IPS-20b (cell line): ENCODE results near the gene FASTK.
A peak's percentile ranks its signal among the peaks of the same experiment; 100 is the strongest.

Source experiments
- H3K27ac ChIP-seq: one replicate; pipeline ENCODE4 v1.5.1; 2013; ENCODE audit warnings: low read length
- H3K27me3 ChIP-seq: 2 replicates; pipeline ENCODE4 v1.6.1; 2013; ENCODE audit warnings: mild to moderate bottlenecking, low read length, inconsistent platforms; ENCODE audit not compliant: insufficient read depth
- H3K36me3 ChIP-seq: 2 replicates; pipeline ENCODE4 v1.6.1; 2013; ENCODE audit warnings: low read depth, mild to moderate bottlenecking, inconsistent platforms, low read length, moderate library complexity; ENCODE audit not compliant: insufficient read depth
- H3K4me1 ChIP-seq: 2 replicates; pipeline ENCODE4 v1.6.1; 2013; ENCODE audit warnings: mild to moderate bottlenecking, control low read depth, inconsistent platforms, low read length, moderate library complexity; ENCODE audit not compliant: insufficient read depth
- H3K4me3 ChIP-seq: 2 replicates; pipeline ENCODE4 v1.5.1; 2013; ENCODE audit warnings: mild to moderate bottlenecking, low read length, inconsistent platforms
- H3K9ac ChIP-seq: 2 replicates; pipeline ENCODE4 v1.6.1; 2013; ENCODE audit warnings: low read depth, mild to moderate bottlenecking, inconsistent platforms, low read length, moderate library complexity
- H3K9me3 ChIP-seq: 2 replicates; pipeline ENCODE4 v1.6.1; 2013; ENCODE audit warnings: mild to moderate bottlenecking, low read depth, low read length, inconsistent platforms; ENCODE audit not compliant: insufficient read depth

The FASTK gene, protein sequence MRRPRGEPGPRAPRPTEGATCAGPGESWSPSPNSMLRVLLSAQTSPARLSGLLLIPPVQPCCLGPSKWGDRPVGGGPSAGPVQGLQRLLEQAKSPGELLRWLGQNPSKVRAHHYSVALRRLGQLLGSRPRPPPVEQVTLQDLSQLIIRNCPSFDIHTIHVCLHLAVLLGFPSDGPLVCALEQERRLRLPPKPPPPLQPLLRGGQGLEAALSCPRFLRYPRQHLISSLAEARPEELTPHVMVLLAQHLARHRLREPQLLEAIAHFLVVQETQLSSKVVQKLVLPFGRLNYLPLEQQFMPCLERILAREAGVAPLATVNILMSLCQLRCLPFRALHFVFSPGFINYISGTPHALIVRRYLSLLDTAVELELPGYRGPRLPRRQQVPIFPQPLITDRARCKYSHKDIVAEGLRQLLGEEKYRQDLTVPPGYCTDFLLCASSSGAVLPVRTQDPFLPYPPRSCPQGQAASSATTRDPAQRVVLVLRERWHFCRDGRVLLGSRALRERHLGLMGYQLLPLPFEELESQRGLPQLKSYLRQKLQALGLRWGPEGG

DNA sequence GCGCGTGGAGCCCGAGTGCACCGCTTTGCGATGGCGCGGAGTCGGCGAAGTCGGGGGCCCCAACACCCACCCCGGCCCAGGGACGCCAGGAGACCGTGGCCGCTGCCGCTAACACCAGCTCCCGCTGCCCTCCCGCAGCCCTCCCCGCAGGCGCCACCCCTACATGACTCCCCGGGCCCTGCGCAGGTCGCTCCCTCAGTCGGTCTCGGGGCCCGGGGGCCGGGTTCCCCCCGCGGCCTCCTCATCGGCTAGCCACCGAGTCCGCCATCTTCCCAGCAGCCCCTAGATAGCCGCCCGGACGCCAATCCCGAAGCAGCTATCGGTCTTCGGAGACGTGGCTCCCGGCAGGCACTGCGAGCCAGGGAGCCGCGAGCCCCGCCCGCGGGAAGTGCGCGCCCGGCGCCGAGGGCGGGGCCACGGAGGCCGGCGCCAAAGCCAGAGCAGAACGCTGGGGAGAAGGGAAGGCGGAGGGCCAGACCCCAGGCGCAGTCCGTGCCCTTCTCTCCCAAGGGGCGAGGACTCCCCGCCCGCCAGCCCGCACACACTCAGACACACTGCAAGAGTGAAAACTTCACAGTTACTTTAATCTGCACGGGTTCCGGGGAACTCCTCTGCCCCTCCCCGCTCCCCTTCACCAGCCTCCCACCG lies at the start of gene FASTK:
FASTK (minus strand) TSS at position 288 of the 648 bp plus-strand sequence; CDS start at position 245, 43 bp downstream.
- peaks cover 10% of the 10 kb centered on the region for H3K36me3 ChIP-seq
- H3K27ac ChIP-seq: peak within 1 kb of the TSS; percentile 71
- H3K9ac ChIP-seq: peak within 1 kb of the TSS; percentile 94
- no peaks in the 10 kb centered on the region for H3K9me3 ChIP-seq
- H3K4me1 ChIP-seq: peaks cover 12% of the 10 kb centered on the region
- H3K4me3 ChIP-seq: peak within 1 kb of the TSS; percentile 84
- H3K27me3 ChIP-seq: peaks cover 20% of the 10 kb centered on the region

DNA sequence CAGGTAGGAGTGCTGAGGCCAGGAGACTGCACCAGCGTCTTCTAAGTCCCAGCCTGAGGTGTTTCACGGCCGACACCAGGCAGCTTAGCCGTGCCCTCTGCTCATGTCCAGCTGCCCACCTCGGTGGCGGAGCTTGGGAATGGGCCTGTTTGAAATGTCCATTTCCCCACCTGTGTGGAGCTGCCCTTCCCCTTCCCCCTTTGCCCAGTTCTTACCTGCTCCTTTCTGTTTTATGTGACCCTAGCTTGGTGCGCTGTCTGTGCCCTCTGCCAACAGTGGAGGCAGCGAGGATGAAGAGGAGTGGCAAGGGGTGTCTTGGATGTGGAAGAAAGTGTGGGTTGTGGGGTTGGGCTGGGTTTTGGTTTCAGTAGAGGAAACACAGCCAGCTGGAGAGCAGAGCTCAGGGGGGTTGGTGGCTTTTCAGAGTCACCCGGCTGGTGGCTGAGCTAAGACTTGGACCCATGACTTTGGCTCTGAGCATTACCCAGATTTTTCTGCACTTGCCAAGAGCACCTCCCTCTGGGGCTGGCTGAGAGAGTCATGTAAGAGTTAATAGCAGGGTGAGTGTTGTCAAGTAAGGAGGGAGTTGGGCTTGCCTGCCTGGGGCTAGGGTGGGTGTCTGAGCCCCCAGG lies 49.5 kb upstream of the FASTK start:
- Histone ChIP-seq H3K4me3 (no peak overlapping the region), H3K9ac (no peak overlapping the region), H3K27ac (no peak overlapping the region)

DNA sequence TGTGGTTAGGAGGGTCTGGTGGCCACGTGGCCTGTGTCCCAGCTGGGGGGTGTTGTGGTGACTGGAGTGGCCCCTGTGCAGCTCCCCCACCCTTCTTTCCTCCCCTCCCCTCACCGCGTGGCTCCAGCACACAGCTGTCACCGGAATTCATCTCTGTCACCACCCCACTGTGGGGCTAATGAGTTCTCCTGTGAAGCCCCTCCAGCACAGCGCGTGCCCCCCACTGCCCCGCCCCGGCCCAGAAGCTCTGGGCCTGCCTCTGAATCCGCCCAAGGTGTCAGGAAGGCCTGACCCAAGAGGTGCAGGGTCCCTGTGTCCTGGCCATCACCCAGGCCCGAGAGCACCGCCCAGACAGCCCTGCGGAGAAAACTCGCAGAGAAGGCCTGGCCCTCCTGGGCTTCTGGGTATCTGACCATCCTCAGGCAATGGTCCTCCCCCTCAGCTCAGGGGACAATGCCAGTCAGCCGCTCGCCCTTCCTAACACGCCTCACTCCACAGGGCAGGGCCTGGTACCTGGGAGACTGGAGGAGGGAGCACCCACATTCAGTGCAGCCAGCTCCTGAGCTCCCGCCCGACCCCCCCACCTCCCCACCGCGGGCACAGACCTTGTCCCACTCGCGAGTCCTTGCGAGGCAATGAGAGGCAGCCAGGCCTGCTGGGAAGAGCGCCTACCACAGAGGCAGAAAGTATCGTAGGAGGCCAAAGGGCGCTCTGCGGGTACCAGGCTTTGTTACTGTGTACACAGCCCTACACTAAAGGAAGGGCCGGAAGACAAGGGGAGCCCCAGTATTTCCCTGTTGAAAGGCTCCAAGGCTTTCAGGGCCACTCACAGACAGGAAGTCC lies 48.7 kb upstream of the FASTK start:
- H3K27me3 ChIP-seq: peaks cover 21% of the 10 kb centered on the region
- peaks cover 10% of the 10 kb centered on the region for H3K4me1 ChIP-seq
- no peak overlapping the region for H3K27ac ChIP-seq
- no peak overlapping the region for H3K9ac ChIP-seq
- no peaks in the 10 kb centered on the region for H3K9me3 ChIP-seq
- no peak overlapping the region for H3K4me3 ChIP-seq
- peaks cover 42% of the 10 kb centered on the region for H3K36me3 ChIP-seq

More for the DNA sequence above, 49.5 kb upstream of the FASTK start:
- peaks cover 6% of the 10 kb centered on the region for H3K4me1 ChIP-seq
- H3K9me3 ChIP-seq: no peaks in the 10 kb centered on the region
- peaks cover 49% of the 10 kb centered on the region for H3K36me3 ChIP-seq
- H3K27me3 ChIP-seq: peaks cover 14% of the 10 kb centered on the region

DNA sequence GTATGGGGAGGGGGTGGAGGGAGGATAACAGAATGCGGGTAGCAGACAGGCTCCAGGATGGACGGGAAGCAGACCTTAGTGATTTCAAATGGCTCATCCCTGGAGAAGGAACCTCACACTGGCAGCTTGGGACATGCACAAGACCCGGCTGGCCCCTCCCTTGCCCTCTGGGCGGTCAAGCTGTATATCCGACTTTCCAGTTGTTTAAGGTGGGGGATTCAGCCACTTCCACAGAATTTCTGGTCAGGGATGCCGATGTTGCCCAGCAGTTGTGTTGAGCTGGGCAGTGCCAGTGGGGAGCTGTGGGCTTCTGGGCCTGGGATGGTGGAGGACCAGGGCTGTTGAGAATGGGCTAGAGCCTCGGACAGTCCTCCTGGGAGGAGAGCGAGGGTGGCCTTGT lies 48.1 kb upstream of the FASTK start:
- Histone ChIP-seq H3K4me1 (peaks cover 10% of the 10 kb centered on the region), H3K27me3 (peaks cover 24% of the 10 kb centered on the region), H3K9ac (no peak overlapping the region), H3K27ac (no peak overlapping the region), H3K36me3 (peaks cover 36% of the 10 kb centered on the region), H3K4me3 (no peak overlapping the region), H3K9me3 (no peaks in the 10 kb centered on the region)

DNA sequence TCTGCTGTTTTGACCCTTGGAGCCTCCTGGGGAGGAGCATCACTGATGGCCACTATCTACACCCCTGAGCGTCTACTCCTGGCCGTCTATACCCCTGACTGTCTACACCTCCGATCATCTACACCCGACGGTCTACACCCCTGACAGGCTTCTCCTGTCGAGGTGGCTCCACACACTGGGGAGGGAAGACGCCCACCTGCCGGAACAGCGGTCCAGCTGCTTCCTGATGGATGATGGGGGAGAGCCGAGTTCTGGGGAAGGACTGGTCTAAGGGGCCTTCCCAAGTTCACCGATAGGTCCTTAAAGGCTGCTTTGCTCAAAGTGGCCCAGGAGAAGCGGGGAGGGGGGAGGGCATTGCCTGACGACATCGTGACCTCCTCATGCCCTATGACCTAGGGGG lies 47.5 kb upstream of the FASTK start:
- peaks cover 24% of the 10 kb centered on the region for H3K27me3 ChIP-seq
- H3K9ac ChIP-seq: no peak overlapping the region
- H3K4me3 ChIP-seq: no peak overlapping the region
- H3K9me3 ChIP-seq: no peaks in the 10 kb centered on the region
- peaks cover 32% of the 10 kb centered on the region for H3K36me3 ChIP-seq
- H3K27ac ChIP-seq: no peak overlapping the region
- H3K4me1 ChIP-seq: peaks cover 10% of the 10 kb centered on the region

DNA sequence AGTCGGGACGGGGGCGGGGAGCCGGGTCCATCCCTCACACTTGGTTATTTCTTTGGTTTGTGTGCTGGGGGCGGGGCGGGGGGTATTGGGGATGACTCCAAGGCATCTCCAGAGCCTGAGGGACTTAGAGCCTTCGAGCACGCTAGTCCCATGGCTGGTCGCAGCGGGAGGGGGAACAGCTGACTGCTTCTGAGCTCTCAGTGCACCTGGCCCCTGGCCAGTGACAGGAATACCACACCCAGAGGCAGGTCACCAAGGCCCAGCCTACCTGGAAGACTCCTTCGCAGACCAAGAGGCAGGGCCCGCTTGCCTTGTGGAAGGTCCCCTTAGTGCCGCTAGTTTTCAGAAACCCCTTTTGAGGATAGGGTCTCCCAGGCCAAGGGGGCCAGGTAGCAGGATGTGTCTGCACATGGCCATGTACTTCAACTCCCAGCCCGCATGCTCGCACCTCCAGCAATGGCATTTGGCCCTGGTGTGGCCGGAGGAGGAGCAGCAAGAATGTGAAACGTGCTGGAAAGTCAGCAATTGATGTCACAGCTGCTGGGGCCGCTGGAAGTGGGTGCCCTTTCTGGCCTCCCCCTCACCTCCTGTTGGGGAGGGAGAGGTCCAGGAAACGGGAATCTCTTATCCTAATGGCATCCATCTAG lies 46.0 kb upstream of the FASTK start:
- peaks cover 32% of the 10 kb centered on the region for H3K36me3 ChIP-seq
- H3K4me1 ChIP-seq: peaks cover 10% of the 10 kb centered on the region
- peaks cover 24% of the 10 kb centered on the region for H3K27me3 ChIP-seq
- H3K27ac ChIP-seq: no peak overlapping the region
- peak overlapping the region; percentile 67; the same call in 1 of the 2 replicates for H3K4me3 ChIP-seq
- H3K9me3 ChIP-seq: no peaks in the 10 kb centered on the region
- no peak overlapping the region for H3K9ac ChIP-seq

DNA sequence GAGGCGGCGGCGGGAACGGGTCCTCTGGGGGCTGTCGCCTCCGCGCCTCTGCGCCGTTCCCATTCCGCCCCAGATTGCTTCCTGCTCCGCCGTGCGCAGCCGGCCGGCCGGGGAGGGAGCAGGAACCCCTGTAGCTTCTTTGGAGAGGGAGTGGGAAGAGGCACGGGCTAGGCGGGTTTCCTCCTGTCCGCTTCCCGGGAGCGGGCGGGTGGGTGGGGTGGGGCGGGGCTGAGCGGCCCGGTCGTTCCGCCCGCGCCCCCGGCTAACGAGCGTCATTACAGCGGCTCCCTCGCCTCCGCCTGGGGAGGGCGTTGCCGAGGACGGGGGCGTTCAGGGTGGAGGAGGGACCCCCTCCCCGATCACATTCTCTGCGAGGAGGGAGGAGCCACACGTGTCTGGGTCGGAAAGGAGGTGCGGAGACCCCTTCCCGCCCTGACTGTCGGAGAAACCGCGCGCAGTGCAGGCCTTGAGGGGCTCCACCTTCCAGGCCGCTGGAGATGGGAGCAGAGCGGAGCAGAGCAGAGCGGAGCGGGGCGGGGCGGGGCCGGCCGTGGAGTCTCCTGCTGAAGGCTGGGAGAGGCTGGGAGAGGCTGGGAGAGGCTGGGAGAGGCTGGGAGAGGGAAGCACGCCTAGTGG lies 45.4 kb upstream of the FASTK start:
- H3K9ac ChIP-seq: peak overlapping the region; percentile 59; the same call in 1 of the 2 replicates
- H3K36me3 ChIP-seq: peaks cover 29% of the 10 kb centered on the region
- no peaks in the 10 kb centered on the region for H3K9me3 ChIP-seq
- H3K4me1 ChIP-seq: peaks cover 10% of the 10 kb centered on the region
- H3K4me3 ChIP-seq: peak overlapping the region; percentile 76
- H3K27ac ChIP-seq: no peak overlapping the region
- peaks cover 24% of the 10 kb centered on the region for H3K27me3 ChIP-seq

DNA sequence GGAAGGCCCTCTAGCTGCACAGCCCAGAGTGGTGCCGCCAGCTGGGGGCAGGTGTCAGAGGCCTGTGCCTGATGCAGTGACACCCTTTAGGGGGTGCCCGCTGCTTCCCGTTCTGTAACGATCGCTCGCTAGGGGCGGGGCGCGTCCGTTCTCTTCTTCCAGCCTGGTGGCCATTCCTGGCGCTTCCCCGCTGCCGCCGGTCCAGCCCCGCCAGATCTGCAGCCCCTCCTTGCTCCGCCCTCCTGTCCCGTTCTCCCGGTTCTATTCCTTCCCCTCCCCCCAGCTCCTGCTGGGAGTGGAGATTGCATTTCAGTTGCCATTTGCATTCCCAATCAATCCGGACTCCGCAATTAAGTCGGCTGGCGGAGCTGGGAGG lies 44.8 kb upstream of the FASTK start:
- Histone ChIP-seq H3K9ac (peak overlapping the region; percentile 59; the same call in 1 of the 2 replicates), H3K36me3 (peaks cover 29% of the 10 kb centered on the region; the same call in 1 of the 2 replicates), H3K27ac (no peak overlapping the region), H3K4me1 (peaks cover 10% of the 10 kb centered on the region), H3K27me3 (peaks cover 24% of the 10 kb centered on the region), H3K9me3 (no peaks in the 10 kb centered on the region), H3K4me3 (peak overlapping the region; percentile 76)

DNA sequence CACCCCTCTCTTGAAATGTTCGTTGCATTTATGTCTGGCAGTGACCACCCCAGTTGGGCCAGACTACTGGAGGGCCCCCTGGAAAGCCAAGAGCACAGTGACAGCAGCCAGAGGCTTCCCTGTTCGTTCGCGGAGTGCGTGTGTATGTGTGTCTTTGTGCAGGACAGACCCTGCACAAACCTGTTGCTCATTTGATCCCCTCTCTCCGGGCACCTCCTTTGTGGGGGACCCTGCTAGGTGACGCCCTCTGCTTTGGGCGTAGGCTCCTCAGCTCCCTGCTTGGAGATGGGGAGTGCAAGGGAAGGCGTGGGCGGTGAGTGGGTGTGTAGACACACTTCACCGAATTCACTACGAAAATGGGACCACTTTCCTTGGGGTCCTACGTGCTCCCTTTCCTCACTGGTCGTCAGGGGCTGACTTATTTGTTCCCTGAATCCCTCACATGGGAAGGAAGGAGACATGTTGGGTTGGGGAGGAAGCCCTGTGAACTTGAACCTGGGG lies 44.3 kb upstream of the FASTK start:
- peaks cover 29% of the 10 kb centered on the region; the same call in 1 of the 2 replicates for H3K36me3 ChIP-seq
- H3K27ac ChIP-seq: no peak overlapping the region
- no peak overlapping the region for H3K9ac ChIP-seq
- H3K9me3 ChIP-seq: no peaks in the 10 kb centered on the region
- peaks cover 10% of the 10 kb centered on the region for H3K4me1 ChIP-seq
- peaks cover 24% of the 10 kb centered on the region for H3K27me3 ChIP-seq
- peak overlapping the region; percentile 76; the same call in 1 of the 2 replicates for H3K4me3 ChIP-seq

DNA sequence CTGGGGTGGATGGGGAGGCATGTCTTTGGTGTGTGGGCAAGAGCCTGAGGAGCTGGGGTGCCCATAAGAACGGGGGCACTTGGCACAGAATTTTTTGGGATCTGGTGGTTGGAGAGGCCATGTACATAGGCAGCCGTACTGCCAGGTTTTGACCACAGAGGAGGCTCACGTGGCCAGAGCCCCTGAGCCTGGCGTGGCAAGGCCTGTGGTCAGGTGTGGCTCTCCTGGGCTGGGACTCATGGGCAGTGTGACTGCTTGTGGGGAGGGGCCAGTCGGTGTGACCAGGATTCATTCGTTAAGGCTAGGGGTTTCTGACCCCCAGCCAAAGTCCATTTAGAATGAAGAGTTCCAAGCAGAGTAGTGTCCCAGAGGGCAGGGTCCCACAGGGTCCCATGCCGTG lies 43.9 kb upstream of the FASTK start:
- peaks cover 24% of the 10 kb centered on the region for H3K27me3 ChIP-seq
- no peak overlapping the region for H3K4me3 ChIP-seq
- peaks cover 30% of the 10 kb centered on the region; the same call in 1 of the 2 replicates for H3K36me3 ChIP-seq
- H3K27ac ChIP-seq: no peak overlapping the region
- H3K4me1 ChIP-seq: peaks cover 10% of the 10 kb centered on the region
- H3K9ac ChIP-seq: no peak overlapping the region
- H3K9me3 ChIP-seq: no peaks in the 10 kb centered on the region
